Measurements from ENCODE around the gene MED7. TPM values are rescaled to one million over a fixed set of nuclear protein-coding genes. Genes with fewer than 3 reads are reported as not detected.

The MED7 gene
- total RNA-seq, 1 experiment from 2014 or later: 25.6 TPM

GRCh38 chr5:157106630-157107461 lies 35.8 kb downstream of the MED7 start:
- DNase-seq (ENCODE audit: low spot score): peak; percentile 38

- peak; percentile 67 for DNase-seq (ENCODE audit: low spot score)
These were observed 42.5 kb downstream of the MED7 start for GRCh38 chr5:157100140-157100679.

GRCh38 chr5:157088342-157088990 lies 54.2 kb downstream of the MED7 start:
- no peak for DNase-seq (ENCODE audit: low spot score)

Other genes starting within 250 kb of the MED7 start
- not detected in 2 replicates for gene TIMD4, start 179.6 kb downstream of the MED7 start, total RNA-seq (2014; rRNA removed; shearing (Covaris generic))
- not detected in 2 replicates for gene HAVCR1, start 83.7 kb downstream of the MED7 start, total RNA-seq (2014; rRNA removed; shearing (Covaris generic))
- not detected in 2 replicates for gene HAVCR2, start 33.8 kb downstream of the MED7 start, total RNA-seq (2014; rRNA removed; shearing (Covaris generic))
- gene GARIN3, start 23.4 kb upstream of the MED7 start, total RNA-seq (2014; rRNA removed; shearing (Covaris generic)): not detected in 2 replicates
- gene ITK, start 38.0 kb upstream of the MED7 start, total RNA-seq (2014; rRNA removed; shearing (Covaris generic)): 0.19 and 0.69 TPM in 2 replicates
- gene CYFIP2, start 123.3 kb upstream of the MED7 start, total RNA-seq (2014; rRNA removed; shearing (Covaris generic)): 24.7 and 47.7 TPM in 2 replicates

Measured in A172 (cell line).